Measurements from ENCODE around the gene KLK1.

Gene KLK1

GRCh38 chr19:50823389-50824042 is at the start of gene KLK1:
Gene KLK1 (minus strand): TSS chr19:50823787. CDS start chr19:50823748, 39 bp downstream.
- no peak for DNase-seq (ENCODE audit: low read depth)

- DNase-seq (ENCODE audit: low read depth) = no peak
These were observed 49.5 kb upstream of the KLK1 start, which contains the start of gene KLK2 for GRCh38 chr19:50873056-50873455. Gene KLK2 (plus strand): TSS chr19:50873439. CDS start chr19:50873474, 35 bp downstream.

- DNase-seq (ENCODE audit: low read depth) = no peak
These were observed 47.0 kb upstream of the KLK1 start for GRCh38 chr19:50870417-50871089.

GRCh38 chr19:50869479-50869878 is 45.9 kb upstream of the KLK1 start:
- no peak for DNase-seq (ENCODE audit: low read depth)

DNA sequence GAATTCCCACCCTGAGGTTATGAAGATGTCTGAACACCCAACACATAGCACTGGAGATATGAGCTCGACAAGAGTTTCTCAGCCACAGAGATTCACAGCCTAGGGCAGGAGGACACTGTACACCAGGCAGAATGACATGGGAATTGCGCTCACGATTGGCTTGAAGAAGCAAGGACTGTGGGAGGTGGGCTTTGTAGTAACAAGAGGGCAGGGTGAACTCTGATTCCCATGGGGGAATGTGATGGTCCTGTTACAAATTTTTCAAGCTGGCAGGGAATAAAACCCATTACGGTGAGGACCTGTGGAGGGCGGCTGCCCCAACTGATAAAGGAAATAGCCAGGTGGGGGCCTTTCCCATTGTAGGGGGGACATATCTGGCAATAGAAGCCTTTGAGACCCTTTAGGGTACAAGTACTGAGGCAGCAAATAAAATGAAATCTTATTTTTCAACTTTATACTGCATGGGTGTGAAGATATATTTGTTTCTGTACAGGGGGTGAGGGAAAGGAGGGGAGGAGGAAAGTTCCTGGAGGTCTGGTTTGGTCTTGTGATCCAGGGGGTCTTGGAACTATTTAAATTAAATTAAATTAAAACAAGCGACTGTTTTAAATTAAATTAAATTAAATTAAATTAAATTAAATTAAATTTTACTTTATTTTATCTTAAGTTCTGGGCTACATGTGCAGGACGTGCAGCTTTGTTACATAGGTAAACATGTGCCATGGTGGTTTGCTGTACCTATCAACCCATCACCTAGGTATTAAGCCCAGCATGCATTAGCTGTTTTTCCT is 38.1 kb upstream of the KLK1 start:
- DNase-seq (ENCODE audit: low read depth) = no peak

- no peak for DNase-seq (ENCODE audit: low read depth)
These were observed 37.4 kb upstream of the KLK1 start for GRCh38 chr19:50861010-50861409.

DNA sequence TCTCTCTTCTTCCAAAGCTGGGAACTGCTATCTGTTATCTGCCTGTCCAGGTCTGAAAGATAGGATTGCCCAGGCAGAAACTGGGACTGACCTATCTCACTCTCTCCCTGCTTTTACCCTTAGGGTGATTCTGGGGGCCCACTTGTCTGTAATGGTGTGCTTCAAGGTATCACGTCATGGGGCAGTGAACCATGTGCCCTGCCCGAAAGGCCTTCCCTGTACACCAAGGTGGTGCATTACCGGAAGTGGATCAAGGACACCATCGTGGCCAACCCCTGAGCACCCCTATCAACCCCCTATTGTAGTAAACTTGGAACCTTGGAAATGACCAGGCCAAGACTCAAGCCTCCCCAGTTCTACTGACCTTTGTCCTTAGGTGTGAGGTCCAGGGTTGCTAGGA is 36.3 kb upstream of the KLK1 start:
- DNase-seq (ENCODE audit: low read depth) = no peak

DNA sequence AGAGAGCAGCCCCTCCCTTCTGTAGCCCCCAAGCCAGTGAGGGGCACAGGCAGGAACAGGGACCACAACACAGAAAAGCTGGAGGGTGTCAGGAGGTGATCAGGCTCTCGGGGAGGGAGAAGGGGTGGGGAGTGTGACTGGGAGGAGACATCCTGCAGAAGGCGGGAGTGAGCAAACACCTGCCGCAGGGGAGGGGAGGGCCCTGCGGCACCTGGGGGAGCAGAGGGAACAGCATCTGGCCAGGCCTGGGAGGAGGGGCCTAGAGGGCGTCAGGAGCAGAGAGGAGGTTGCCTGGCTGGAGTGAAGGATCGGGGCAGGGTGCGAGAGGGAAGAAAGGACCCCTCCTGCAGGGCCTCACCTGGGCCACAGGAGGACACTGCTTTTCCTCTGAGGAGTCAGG is 35.3 kb upstream of the KLK1 start:
- no peak for DNase-seq (ENCODE audit: low read depth)

GRCh38 chr19:50857366-50857765 is 33.8 kb upstream of the KLK1 start:
- DNase-seq (ENCODE audit: low read depth) = no peak

GRCh38 chr19:50854636-50855410 is 31.2 kb upstream of the KLK1 start, which contains the start of gene KLK3:
Gene KLK3 (plus strand): TSS chr19:50854915. CDS start chr19:50854956, 41 bp downstream.
- no peak for DNase-seq (ENCODE audit: low read depth)

- DNase-seq (ENCODE audit: low read depth) = no peak
These were observed 28.0 kb upstream of the KLK1 start for GRCh38 chr19:50851620-50852019.

DNA sequence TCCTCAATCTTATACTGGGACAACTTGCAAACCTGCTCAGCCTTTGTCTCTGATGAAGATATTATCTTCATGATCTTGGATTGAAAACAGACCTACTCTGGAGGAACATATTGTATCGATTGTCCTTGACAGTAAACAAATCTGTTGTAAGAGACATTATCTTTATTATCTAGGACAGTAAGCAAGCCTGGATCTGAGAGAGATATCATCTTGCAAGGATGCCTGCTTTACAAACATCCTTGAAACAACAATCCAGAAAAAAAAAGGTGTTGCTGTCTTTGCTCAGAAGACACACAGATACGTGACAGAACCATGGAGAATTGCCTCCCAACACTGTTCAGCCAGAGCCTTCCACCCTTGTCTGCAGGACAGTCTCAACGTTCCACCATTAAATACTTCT is 27.2 kb upstream of the KLK1 start:
- DNase-seq (ENCODE audit: low read depth) = no peak

GRCh38 chr19:50844296-50844935 is 20.8 kb upstream of the KLK1 start:
- DNase-seq (ENCODE audit: low read depth) = no peak

DNA sequence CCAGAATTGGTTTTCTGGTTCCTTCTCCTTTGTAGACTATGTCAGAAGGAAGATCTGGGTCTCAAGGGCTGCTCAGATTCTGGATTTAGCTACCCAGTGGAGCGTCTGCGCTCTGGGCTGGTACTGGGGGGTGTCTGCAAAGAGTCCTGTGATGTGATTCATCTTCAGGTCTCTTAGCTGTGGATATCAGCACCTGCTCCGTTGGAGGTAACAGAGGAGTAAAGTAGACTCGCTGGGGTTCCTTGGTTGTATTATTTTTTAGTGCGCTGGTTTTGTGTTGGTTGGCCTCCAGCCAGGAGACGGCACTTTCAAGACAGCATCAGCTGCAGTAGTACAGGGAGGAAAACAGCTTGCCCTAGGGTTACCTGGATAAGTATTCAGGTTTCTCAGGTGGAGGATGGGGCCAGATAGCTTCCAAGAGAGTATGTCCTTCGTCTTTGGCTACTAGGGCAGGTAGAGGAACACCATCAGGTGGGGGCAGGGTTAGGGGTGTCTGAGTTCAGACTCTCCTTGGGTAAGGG is 20.2 kb upstream of the KLK1 start:
- no peak for DNase-seq (ENCODE audit: low read depth)

GRCh38 chr19:50843205-50843604 is 19.6 kb upstream of the KLK1 start:
- no peak for DNase-seq (ENCODE audit: low read depth)

DNA sequence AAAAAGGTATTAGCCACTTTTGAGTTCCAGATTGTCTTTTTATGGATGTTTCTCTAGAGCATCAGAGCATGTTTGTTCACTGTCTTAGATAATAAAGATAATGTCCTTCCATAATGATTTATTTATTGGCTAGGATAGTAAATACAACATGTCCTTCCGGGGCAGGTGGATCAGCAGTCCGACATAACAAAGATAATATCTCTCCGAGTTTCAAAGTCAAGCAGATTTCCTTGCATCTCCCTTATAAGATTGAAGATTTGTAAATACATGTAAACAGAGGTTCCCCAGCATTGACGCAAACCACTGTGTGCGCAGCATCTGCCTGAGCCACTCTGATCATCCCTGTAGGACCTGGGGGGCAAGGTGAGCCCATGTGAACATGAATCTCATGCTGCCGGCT is 18.5 kb upstream of the KLK1 start:
- no peak for DNase-seq (ENCODE audit: low read depth)

DNA sequence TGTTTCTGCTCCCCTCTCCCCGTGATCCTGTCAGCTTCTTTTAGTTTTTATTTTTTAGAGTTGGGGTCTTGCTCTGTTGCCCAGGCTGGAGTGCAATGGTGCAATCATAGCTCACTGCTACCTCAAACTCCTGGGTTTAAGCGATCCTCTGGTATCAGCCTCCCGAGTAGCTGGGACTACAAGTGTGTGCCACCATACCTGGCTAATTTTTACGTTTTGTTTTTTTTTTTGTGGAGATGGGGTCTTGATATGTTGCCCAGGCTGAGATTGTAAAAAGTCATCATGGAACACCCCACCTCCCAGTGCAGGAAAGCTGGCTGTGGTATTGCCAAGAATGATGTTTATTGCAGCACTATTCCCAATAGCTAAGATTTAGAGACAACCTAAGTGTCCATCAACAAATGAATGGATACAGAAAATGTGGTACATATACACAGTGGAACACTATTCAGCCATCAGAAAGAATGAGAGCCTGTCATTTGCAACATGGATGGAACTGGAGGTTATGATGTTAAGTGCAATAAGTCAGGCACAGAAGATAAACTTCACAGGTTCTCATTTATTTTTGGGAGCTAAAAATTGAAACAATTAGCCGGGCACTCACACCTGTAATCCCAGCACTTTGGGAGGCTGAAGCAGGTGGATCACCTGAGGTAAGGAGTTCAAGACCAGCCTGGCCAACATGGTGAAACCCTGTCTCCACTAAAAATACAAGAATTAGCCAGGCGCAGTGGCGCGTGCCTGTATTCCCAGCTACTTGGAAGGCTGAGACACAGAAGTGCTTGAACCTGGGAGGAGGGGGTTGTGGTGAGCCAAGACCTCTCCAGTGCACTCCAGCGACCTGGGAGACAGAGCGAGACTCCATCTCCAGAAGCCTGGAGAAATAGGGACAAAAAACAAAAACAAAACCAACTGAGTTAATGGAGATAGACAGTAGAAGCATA is 16.4 kb upstream of the KLK1 start:
- DNase-seq (ENCODE audit: low read depth) = no peak

DNA sequence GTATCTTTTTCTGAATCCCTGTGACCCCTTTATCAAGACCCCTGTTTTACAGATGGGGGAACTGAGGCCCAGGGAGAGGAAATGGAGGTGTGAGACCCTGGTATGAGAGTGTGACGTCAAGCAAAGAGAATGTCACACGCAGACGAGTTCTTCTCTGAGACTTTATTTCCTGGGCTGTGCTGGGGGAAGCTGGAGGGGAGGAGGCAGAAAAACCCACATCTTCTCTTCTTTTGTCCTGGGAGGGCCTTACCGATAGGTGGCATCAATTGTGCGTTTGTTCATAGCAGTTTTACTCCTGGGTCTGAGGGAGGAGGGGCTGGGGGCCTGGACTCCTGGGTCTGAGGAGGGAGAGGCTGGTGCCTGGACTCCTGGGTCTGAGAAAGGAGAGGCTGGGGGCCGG is 14.7 kb upstream of the KLK1 start:
- no peak for DNase-seq (ENCODE audit: low read depth)

DNA sequence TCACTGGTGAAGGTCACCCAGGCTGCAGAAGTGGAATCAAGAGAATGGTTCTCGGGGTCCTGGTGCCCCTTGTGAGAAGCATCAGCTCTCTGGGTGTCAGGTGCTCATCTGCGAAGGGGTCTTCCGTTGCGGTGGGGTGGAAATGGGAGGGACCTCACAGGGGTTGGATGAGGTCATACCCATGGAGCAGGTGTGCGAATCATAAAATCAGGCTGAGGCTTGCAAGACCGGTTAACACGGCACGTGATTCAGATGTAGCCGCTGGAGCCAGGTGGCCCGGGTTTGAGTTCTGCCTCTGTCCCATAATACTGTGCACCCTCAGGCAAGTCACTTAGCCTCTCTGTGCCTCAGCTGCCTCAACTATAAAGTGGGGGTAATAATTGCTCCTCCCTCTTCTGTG is 13.7 kb upstream of the KLK1 start:
- no peak for DNase-seq (ENCODE audit: low read depth)

DNA sequence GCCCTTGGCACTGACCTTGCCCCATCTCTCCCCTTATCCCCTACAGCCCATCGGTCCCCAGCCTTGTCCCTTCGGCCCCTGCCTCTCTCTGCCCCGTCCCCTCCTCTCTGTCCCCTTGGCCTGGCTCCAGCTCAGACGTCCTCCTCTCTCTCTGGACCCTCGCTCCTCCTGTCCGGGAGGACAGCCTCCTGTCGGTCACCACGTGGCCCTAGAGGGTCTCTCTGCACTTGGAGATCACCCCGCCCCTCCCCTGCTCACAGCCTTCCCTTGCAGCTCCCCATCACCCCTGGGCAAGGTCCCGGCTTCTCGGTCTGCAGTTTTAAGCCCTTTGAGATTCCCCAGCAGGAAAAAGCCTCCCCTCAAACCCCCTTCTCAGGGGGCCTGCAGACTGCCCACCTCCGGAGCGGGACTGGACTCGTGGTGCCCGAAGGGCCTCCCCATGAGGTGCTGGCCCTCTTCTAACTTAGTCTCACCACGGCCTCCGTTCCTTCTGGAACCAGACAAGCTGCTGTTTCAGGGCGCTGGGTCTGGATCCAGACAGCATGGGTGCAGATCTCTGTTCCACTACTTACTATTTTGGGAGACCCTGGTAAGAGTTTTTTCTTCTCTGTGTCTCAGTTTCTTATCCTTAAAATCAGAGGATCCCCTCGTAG is 13.1 kb upstream of the KLK1 start:
- DNase-seq (ENCODE audit: low read depth) = no peak
